Stimulated activated CD4-positive, alpha-beta T cell treated with anti-CD3 and anti-CD28 coated beads, Interleukin-4, amount 100 ng/mL, for 48 hours (primary cell): ENCODE measurements around the gene ACSF2.
"Not testable (repeated sequence)": the region's sequence is repeated elsewhere in the genome, so short reads cannot be mapped to it uniquely, and the experiment has no call there.

Experiments used
- DNase-seq, 2 donors: peaks; one replicate each; pipeline ENCODE4 v3.0.0-alpha.2; 2020; ENCODE audit warnings: low read depth in 2 of 2

Gene ACSF2

GRCh38 chr17:50425682-50426471 is at the start of gene ACSF2:
TSS of gene ACSF2 (plus strand) at chr17:50426218. CDS start at chr17:50426262, 44 bp downstream.
- peak; percentile 65 to 66 for DNase-seq

- DNase-seq: no peak
Observed at GRCh38 chr17:50379351-50380132, 46.5 kb upstream of the ACSF2 start.

- no peak for DNase-seq
Observed at GRCh38 chr17:50380369-50381259, 45.4 kb upstream of the ACSF2 start.

- DNase-seq: no peak
Observed at GRCh38 chr17:50381260-50381815, 44.7 kb upstream of the ACSF2 start.

- DNase-seq: no peak
Observed at GRCh38 chr17:50381920-50382319, 44.1 kb upstream of the ACSF2 start.

GRCh38 chr17:50382931-50383330 is 43.1 kb upstream of the ACSF2 start:
- DNase-seq: no peak

- no peak for DNase-seq
Observed at GRCh38 chr17:50386510-50386909, 39.5 kb upstream of the ACSF2 start.

GRCh38 chr17:50388728-50389127 is 37.3 kb upstream of the ACSF2 start:
- DNase-seq: no peak

GRCh38 chr17:50389534-50389933 is 36.5 kb upstream of the ACSF2 start:
- DNase-seq: no peak

- DNase-seq: no peak
Observed at GRCh38 chr17:50392621-50393020, 33.4 kb upstream of the ACSF2 start.

- no peak for DNase-seq
Observed at GRCh38 chr17:50393700-50394099, 32.3 kb upstream of the ACSF2 start.

- DNase-seq: no peak
Observed at GRCh38 chr17:50394711-50395110, 31.3 kb upstream of the ACSF2 start.

GRCh38 chr17:50396261-50397110 is 29.5 kb upstream of the ACSF2 start:
- DNase-seq: no peak

- DNase-seq: peak; percentile 89 to 90
Observed at GRCh38 chr17:50397111-50397918, 28.7 kb upstream of the ACSF2 start, which contains the start of gene LRRC59. TSS of gene LRRC59 (minus strand) at chr17:50397523. CDS start at chr17:50397317, 206 bp downstream.

GRCh38 chr17:50397919-50398285 is 28.1 kb upstream of the ACSF2 start:
- no peak for DNase-seq

- not testable (repeated sequence) for DNase-seq
Observed at GRCh38 chr17:50398672-50399071, 27.3 kb upstream of the ACSF2 start.

- DNase-seq: not testable (repeated sequence)
Observed at GRCh38 chr17:50399591-50399990, 26.4 kb upstream of the ACSF2 start.

GRCh38 chr17:50405351-50405750 is 20.7 kb upstream of the ACSF2 start:
- DNase-seq: not testable (repeated sequence)

- no peak for DNase-seq
Observed at GRCh38 chr17:50406578-50406977, 19.4 kb upstream of the ACSF2 start.

GRCh38 chr17:50407921-50408320 is 18.1 kb upstream of the ACSF2 start:
- DNase-seq: no peak
